ENCODE data around the gene PCCB.

GRCh38 chr3:136237961-136238649 is 12.0 kb upstream of the PCCB start:
- TF ChIP-seq CTCF (conservative IDR thresholded peaks at IDR 0.05; ENCODE audit: low read depth, low read length) (no peak), EZH2 (IDR thresholded peaks at IDR 0.05; ENCODE audit: low read length, unreplicated experiment) (no peak), EZH2phosphoT487 (IDR thresholded peaks at IDR 0.05; ENCODE audit: borderline replicate concordance, low read length) (no peak)
